ENCODE measurements around the gene NR2F2.
"Not testable (repeated sequence)": the region's sequence is repeated elsewhere in the genome, so short reads cannot be mapped to it uniquely, and the experiment has no call there.

The NR2F2 gene

GRCh38 chr15:96366526-96366877 is 36.0 kb downstream of the NR2F2 start:
- TF ChIP-seq, protein P1, sequence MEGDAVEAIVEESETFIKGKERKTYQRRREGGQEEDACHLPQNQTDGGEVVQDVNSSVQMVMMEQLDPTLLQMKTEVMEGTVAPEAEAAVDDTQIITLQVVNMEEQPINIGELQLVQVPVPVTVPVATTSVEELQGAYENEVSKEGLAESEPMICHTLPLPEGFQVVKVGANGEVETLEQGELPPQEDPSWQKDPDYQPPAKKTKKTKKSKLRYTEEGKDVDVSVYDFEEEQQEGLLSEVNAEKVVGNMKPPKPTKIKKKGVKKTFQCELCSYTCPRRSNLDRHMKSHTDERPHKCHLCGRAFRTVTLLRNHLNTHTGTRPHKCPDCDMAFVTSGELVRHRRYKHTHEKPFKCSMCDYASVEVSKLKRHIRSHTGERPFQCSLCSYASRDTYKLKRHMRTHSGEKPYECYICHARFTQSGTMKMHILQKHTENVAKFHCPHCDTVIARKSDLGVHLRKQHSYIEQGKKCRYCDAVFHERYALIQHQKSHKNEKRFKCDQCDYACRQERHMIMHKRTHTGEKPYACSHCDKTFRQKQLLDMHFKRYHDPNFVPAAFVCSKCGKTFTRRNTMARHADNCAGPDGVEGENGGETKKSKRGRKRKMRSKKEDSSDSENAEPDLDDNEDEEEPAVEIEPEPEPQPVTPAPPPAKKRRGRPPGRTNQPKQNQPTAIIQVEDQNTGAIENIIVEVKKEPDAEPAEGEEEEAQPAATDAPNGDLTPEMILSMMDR (IDR thresholded peaks at IDR 0.05; ENCODE audit: insufficient read depth, low read depth, low read length, missing control alignments) = no peak
- H3K4me3 ChIP-seq (ENCODE audit: low read depth, low read length) = no peak overlapping the region
- DNase-seq (ENCODE audit: low read depth) = no peak

GRCh38 chr15:96367311-96368200 is 37.1 kb downstream of the NR2F2 start:
- no peak for DNase-seq (ENCODE audit: low read depth)
- H3K4me3 ChIP-seq (ENCODE audit: low read depth, low read length) = no peak overlapping the region
- TF ChIP-seq, protein P1 (IDR thresholded peaks at IDR 0.05; ENCODE audit: insufficient read depth, low read depth, low read length, missing control alignments) = no peak

- no peak overlapping the region for H3K4me3 ChIP-seq (ENCODE audit: low read depth, low read length)
- DNase-seq (ENCODE audit: low read depth) = no peak
- TF ChIP-seq, protein P1 (IDR thresholded peaks at IDR 0.05; ENCODE audit: insufficient read depth, low read depth, low read length, missing control alignments) = no peak
These were observed 38.9 kb downstream of the NR2F2 start for GRCh38 chr15:96369351-96369750.

GRCh38 chr15:96369825-96370621 is 39.5 kb downstream of the NR2F2 start:
- DNase-seq (ENCODE audit: low read depth) = no peak
- TF ChIP-seq, protein P1 (IDR thresholded peaks at IDR 0.05; ENCODE audit: insufficient read depth, low read depth, low read length, missing control alignments) = no peak
- H3K4me3 ChIP-seq (ENCODE audit: low read depth, low read length) = no peak overlapping the region

- TF ChIP-seq, protein P1 (IDR thresholded peaks at IDR 0.05; ENCODE audit: insufficient read depth, low read depth, low read length, missing control alignments) = no peak
- DNase-seq (ENCODE audit: low read depth) = no peak
- H3K4me3 ChIP-seq (ENCODE audit: low read depth, low read length) = no peak overlapping the region
These were observed 42.1 kb downstream of the NR2F2 start for GRCh38 chr15:96372554-96372953.

DNA sequence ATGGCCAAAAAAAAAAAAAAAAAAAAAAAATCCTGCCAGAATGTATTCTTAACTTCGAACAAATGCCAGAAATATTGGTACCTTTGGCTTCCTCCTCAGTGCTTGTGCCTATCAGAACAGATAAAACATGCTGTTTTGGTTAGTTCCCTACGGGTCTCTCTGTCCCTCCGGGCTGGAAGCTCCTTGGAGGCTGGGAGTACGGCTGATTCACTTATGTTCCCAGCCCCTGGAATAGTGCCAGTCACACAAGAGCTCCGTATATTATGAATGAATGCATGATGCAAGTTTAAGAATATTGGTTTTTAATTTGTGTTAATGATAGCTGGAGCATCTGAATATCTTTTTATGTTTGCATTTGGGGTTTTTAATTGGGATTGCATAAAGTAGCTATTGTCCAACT is 44.0 kb downstream of the NR2F2 start:
- DNase-seq (ENCODE audit: low read depth) = no peak
- TF ChIP-seq, protein P1 (IDR thresholded peaks at IDR 0.05; ENCODE audit: insufficient read depth, low read depth, low read length, missing control alignments) = no peak

GRCh38 chr15:96379592-96379991 is 49.1 kb downstream of the NR2F2 start:
- not testable (repeated sequence) for H3K4me3 ChIP-seq (ENCODE audit: low read depth, low read length); DNase-seq (ENCODE audit: low read depth)

More for the DNA sequence above, 44.0 kb downstream of the NR2F2 start:
- no peak overlapping the region for H3K4me3 ChIP-seq (ENCODE audit: low read depth, low read length)

Measured in GM12865 (cell line).